Epithelial cell of proximal tubule (primary cell): ENCODE measurements around the gene TMEM86B. TPM values are rescaled to one million over a fixed set of nuclear protein-coding genes. Genes with fewer than 3 reads are reported as not detected.

Experiments used
- DNase-seq: peaks from one replicate; pipeline ENCODE4 v3.0.0-alpha.2; 2011; ENCODE audit warnings: low read depth
- H3K4me3 ChIP-seq: 2 replicates; pipeline ENCODE4 v1.5.1; 2011; ENCODE audit warnings: low read depth, mild to moderate bottlenecking, low read length
- CTCF ChIP-seq: conservative IDR thresholded peaks from 2 replicates; pipeline ENCODE4 v1.5.1; 2012; ENCODE audit warnings: low read depth, mild to moderate bottlenecking, low read length
- total RNA-seq: library from RNA; depleted of rRNA; stranded (reverse); fragments of >200 nt; gene quantifications from 2 replicates; pipeline ENCODE4 v1.2.3, GENCODE V29; 2015

TMEM86B gene
- total RNA-seq, 1 donor from 2014 or later = 2.6 TPM

- no peak for DNase-seq
- TF ChIP-seq CTCF = no peak
- peak within 1 kb of the TSS; percentile 40 for H3K4me3 ChIP-seq
Observed at GRCh38 chr19:55179606-55180484, 48.7 kb downstream of the TMEM86B start, which contains the start of gene SYT5. SYT5 (minus strand) TSS chr19:55180289; CDS start chr19:55179041, 1,248 bp downstream.

- no peak for TF ChIP-seq CTCF
- no peak for DNase-seq
- H3K4me3 ChIP-seq = peak overlapping the region; percentile 40
Observed at GRCh38 chr19:55178781-55179599, 49.6 kb downstream of the TMEM86B start.

Other genes starting within 250 kb of the TMEM86B start
- not detected in 2 replicates for gene GP6, start 190.5 kb downstream of the TMEM86B start, total RNA-seq
- 13.8 and 21.1 TPM in 2 replicates for gene RDH13, start 165.6 kb downstream of the TMEM86B start, total RNA-seq
- gene EPS8L1, start 152.9 kb downstream of the TMEM86B start, total RNA-seq = 17.3 and 33.8 TPM in 2 replicates
- 53.8 and 68.7 TPM in 2 replicates for gene PPP1R12C, start 111.1 kb downstream of the TMEM86B start, total RNA-seq
- gene TNNT1, start 79.6 kb downstream of the TMEM86B start, total RNA-seq = 1.8 and 24.4 TPM in 2 replicates
- gene TNNI3, start 71.0 kb downstream of the TMEM86B start, total RNA-seq = 0.40 and 0.51 TPM in 2 replicates
- gene DNAAF3, start 62.1 kb downstream of the TMEM86B start, total RNA-seq = 0.51 and 7.0 TPM in 2 replicates
- 0.29 TPM in 1 of 2 replicates, not detected in the other for gene SYT5, start 48.5 kb downstream of the TMEM86B start, total RNA-seq
- gene PTPRH, start 19.3 kb downstream of the TMEM86B start, total RNA-seq = 1.1 and 2.8 TPM in 2 replicates
- gene PPP6R1, start 30.3 kb upstream of the TMEM86B start, total RNA-seq = 43.8 and 62.5 TPM in 2 replicates
- 67.3 and 73.9 TPM in 2 replicates for gene HSPBP1, start 51.3 kb upstream of the TMEM86B start, total RNA-seq
- 2.0 and 16.1 TPM in 2 replicates for gene BRSK1, start 55.2 kb upstream of the TMEM86B start, total RNA-seq
- gene TMEM150B, start 96.6 kb upstream of the TMEM86B start, total RNA-seq = not detected in 2 replicates
- gene KMT5C, start 111.1 kb upstream of the TMEM86B start, total RNA-seq = 5.1 and 18.5 TPM in 2 replicates
- gene COX6B2, start 126.0 kb upstream of the TMEM86B start, total RNA-seq = 0.23 TPM in 1 of 2 replicates, not detected in the other
- gene GARIN5B, start 134.5 kb upstream of the TMEM86B start, total RNA-seq = not detected in 2 replicates
- gene IL11, start 141.7 kb upstream of the TMEM86B start, total RNA-seq = 31.0 and 42.8 TPM in 2 replicates
- not detected in 2 replicates for gene TMEM190, start 148.1 kb upstream of the TMEM86B start, total RNA-seq
- gene TMEM238, start 155.5 kb upstream of the TMEM86B start, total RNA-seq = 16.3 and 21.4 TPM in 2 replicates
- 412 and 480 TPM in 2 replicates for gene RPL28, start 157.2 kb upstream of the TMEM86B start, total RNA-seq
- gene UBE2S, start 179.0 kb upstream of the TMEM86B start, total RNA-seq = 383 and 458 TPM in 2 replicates
- 0.17 TPM in 1 of 2 replicates, not detected in the other for gene SHISA7, start 214.5 kb upstream of the TMEM86B start, total RNA-seq
- gene ISOC2, start 232.9 kb upstream of the TMEM86B start, total RNA-seq = 58.7 and 71.2 TPM in 2 replicates
- not detected in 2 replicates for gene C19orf85, start 236.0 kb upstream of the TMEM86B start, total RNA-seq
- gene ZNF628, start 247.9 kb upstream of the TMEM86B start, total RNA-seq = 4.2 and 6.2 TPM in 2 replicates